Measurements from ENCODE around the gene PSMC4.

PSMC4 gene

GRCh38 chr19:39998501-39998900 is 27.5 kb downstream of the PSMC4 start:
- H3K9ac ChIP-seq (ENCODE audit: low read length) = no peak overlapping the region
- no peak overlapping the region for H3K27ac ChIP-seq (ENCODE audit: low read depth, low read length)
- peaks cover 7% of the 10 kb centered on the region for H3K4me1 ChIP-seq (ENCODE audit: control insufficient read depth, insufficient read depth, low read length)
- no peaks in the 10 kb centered on the region for H3K36me3 ChIP-seq (ENCODE audit: control insufficient read depth, insufficient read depth, low read length)
- no peak overlapping the region for H3K4me3 ChIP-seq (ENCODE audit: low read length)
- no peaks in the 10 kb centered on the region for H3K27me3 ChIP-seq (ENCODE audit: control insufficient read depth, insufficient read depth, low read length)

DNA sequence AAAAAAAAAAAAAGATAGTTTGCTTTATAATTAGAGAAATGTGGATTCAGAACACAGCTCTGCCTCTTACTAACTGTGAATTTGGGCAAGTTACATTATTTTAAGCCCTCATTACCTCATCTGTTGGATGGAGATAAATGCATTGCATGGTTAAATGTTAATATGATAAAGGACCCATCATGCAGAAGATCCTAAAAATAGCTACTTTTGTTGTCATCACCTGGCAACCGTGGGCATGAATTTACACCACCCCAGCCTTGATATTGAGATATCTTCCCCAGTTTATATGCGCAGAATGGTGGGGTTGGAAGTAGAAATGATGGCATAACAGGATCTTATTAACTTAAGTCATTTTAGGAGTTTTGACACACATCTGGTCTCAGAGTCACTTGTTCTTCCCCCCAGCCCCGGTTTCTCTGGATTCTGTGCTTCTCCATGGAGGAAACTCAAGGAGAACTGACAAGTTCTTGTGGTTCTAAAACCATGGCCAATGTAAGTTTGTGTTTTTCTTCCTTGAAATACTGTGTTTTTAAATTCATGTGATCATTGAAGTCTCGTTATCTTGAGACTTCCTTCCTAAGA is 34.8 kb downstream of the PSMC4 start:
- peaks cover 13% of the 10 kb centered on the region for H3K36me3 ChIP-seq (ENCODE audit: control insufficient read depth, insufficient read depth, low read length)
- H3K27ac ChIP-seq (ENCODE audit: low read depth, low read length) = no peak overlapping the region
- no peak overlapping the region for H3K9ac ChIP-seq (ENCODE audit: low read length)
- H3K27me3 ChIP-seq (ENCODE audit: control insufficient read depth, insufficient read depth, low read length) = no peaks in the 10 kb centered on the region
- no peak overlapping the region for H3K4me3 ChIP-seq (ENCODE audit: low read length)
- H3K4me1 ChIP-seq (ENCODE audit: control insufficient read depth, insufficient read depth, low read length) = no peaks in the 10 kb centered on the region

GRCh38 chr19:40006273-40006691 is 35.3 kb downstream of the PSMC4 start:
- H3K27me3 ChIP-seq (ENCODE audit: control insufficient read depth, insufficient read depth, low read length) = no peaks in the 10 kb centered on the region

DNA sequence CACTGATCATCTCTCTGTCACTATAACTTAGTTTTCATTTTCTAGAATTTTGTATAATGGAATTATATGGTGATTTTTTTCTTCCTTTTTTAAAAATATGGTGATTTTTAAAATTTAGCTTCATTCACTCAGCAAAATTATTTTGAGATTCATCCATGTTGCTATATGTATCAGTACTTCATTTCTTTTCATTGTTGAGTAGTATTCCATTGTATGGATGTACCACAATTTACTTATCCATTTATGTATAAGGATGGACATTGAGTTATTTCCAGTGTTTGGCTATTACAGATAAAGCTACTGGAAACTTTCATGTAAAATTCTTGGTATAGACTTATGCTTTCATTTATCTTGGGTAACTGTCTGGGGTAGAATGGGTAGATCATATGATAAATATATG is 38.7 kb downstream of the PSMC4 start:
- peaks cover 25% of the 10 kb centered on the region for H3K36me3 ChIP-seq (ENCODE audit: control insufficient read depth, insufficient read depth, low read length)
- H3K4me1 ChIP-seq (ENCODE audit: control insufficient read depth, insufficient read depth, low read length) = no peaks in the 10 kb centered on the region
- no peak overlapping the region for H3K4me3 ChIP-seq (ENCODE audit: low read length)
- no peak overlapping the region for H3K27ac ChIP-seq (ENCODE audit: low read depth, low read length)
- no peaks in the 10 kb centered on the region for H3K27me3 ChIP-seq (ENCODE audit: control insufficient read depth, insufficient read depth, low read length)
- no peak overlapping the region for H3K9ac ChIP-seq (ENCODE audit: low read length)

More at GRCh38 chr19:40006273-40006691, 35.3 kb downstream of the PSMC4 start:
- Histone ChIP-seq H3K4me1 (ENCODE audit: control insufficient read depth, insufficient read depth, low read length) (no peaks in the 10 kb centered on the region), H3K4me3 (ENCODE audit: low read length) (no peak overlapping the region), H3K27ac (ENCODE audit: low read depth, low read length) (no peak overlapping the region), H3K36me3 (ENCODE audit: control insufficient read depth, insufficient read depth, low read length) (peaks cover 13% of the 10 kb centered on the region), H3K9ac (ENCODE audit: low read length) (no peak overlapping the region)

GRCh38 chr19:40013991-40014390 is 43.0 kb downstream of the PSMC4 start:
- Histone ChIP-seq H3K4me3 (ENCODE audit: low read length) (no peak overlapping the region), H3K9ac (ENCODE audit: low read length) (no peak overlapping the region), H3K27ac (ENCODE audit: low read depth, low read length) (no peak overlapping the region), H3K36me3 (ENCODE audit: control insufficient read depth, insufficient read depth, low read length) (peaks cover 19% of the 10 kb centered on the region), H3K4me1 (ENCODE audit: control insufficient read depth, insufficient read depth, low read length) (no peaks in the 10 kb centered on the region), H3K27me3 (ENCODE audit: control insufficient read depth, insufficient read depth, low read length) (no peaks in the 10 kb centered on the region)

- no peak overlapping the region for H3K4me3 ChIP-seq (ENCODE audit: low read length)
- no peaks in the 10 kb centered on the region for H3K36me3 ChIP-seq (ENCODE audit: control insufficient read depth, insufficient read depth, low read length)
- H3K9ac ChIP-seq (ENCODE audit: low read length) = no peak overlapping the region
- H3K27me3 ChIP-seq (ENCODE audit: control insufficient read depth, insufficient read depth, low read length) = no peaks in the 10 kb centered on the region
- no peak overlapping the region for H3K27ac ChIP-seq (ENCODE audit: low read depth, low read length)
- H3K4me1 ChIP-seq (ENCODE audit: control insufficient read depth, insufficient read depth, low read length) = no peaks in the 10 kb centered on the region
Observed at GRCh38 chr19:40023969-40024368, 53.0 kb downstream of the PSMC4 start.

- Histone ChIP-seq H3K9ac (ENCODE audit: low read length) (no peak overlapping the region), H3K4me3 (ENCODE audit: low read length) (no peak overlapping the region), H3K36me3 (ENCODE audit: control insufficient read depth, insufficient read depth, low read length) (no peaks in the 10 kb centered on the region), H3K27ac (ENCODE audit: low read depth, low read length) (no peak overlapping the region), H3K27me3 (ENCODE audit: control insufficient read depth, insufficient read depth, low read length) (no peaks in the 10 kb centered on the region), H3K4me1 (ENCODE audit: control insufficient read depth, insufficient read depth, low read length) (no peaks in the 10 kb centered on the region)
Observed at GRCh38 chr19:40025938-40026596, 55.1 kb downstream of the PSMC4 start.

GRCh38 chr19:40026597-40026970 is 55.6 kb downstream of the PSMC4 start:
- no peaks in the 10 kb centered on the region for H3K4me1 ChIP-seq (ENCODE audit: control insufficient read depth, insufficient read depth, low read length)

More at GRCh38 chr19:40026597-40026970, 55.6 kb downstream of the PSMC4 start:
- H3K27me3 ChIP-seq (ENCODE audit: control insufficient read depth, insufficient read depth, low read length) = no peaks in the 10 kb centered on the region
- no peak overlapping the region for H3K27ac ChIP-seq (ENCODE audit: low read depth, low read length)
- no peaks in the 10 kb centered on the region for H3K36me3 ChIP-seq (ENCODE audit: control insufficient read depth, insufficient read depth, low read length)
- H3K9ac ChIP-seq (ENCODE audit: low read length) = no peak overlapping the region
- no peak overlapping the region for H3K4me3 ChIP-seq (ENCODE audit: low read length)
